ENCODE results near the gene TMEM52B. TPM values are rescaled to one million over a fixed set of nuclear protein-coding genes. Genes with fewer than 3 reads are reported as not detected.

The TMEM52B gene
- total RNA-seq, result not detected in 2 replicates

GRCh38 chr12:10178821-10179220 is at the start of gene TMEM52B:
TMEM52B (plus strand) TSS chr12:10179032; CDS start chr12:10179575, 543 bp downstream.

GRCh38 chr12:10130042-10130441 is 48.8 kb upstream of the TMEM52B start, which contains the start of gene CLEC7A:
CLEC7A (minus strand) TSS chr12:10130199; CDS start chr12:10130082, 117 bp downstream.

GRCh38 chr12:10171973-10172728 is 6.7 kb upstream of the TMEM52B start, which contains the start of gene OLR1:
OLR1 (minus strand) TSS chr12:10172132; CDS start chr12:10172077, 55 bp downstream.

GRCh38 chr12:10212739-10213131 is 33.9 kb downstream of the TMEM52B start, which contains the start of gene GABARAPL1:
GABARAPL1 (plus strand) TSS chr12:10212877; CDS start chr12:10213130, 253 bp downstream.

Other genes with a start within 250 kb of the TMEM52B start
- gene CLEC2A, start 246.7 kb upstream of the TMEM52B start, total RNA-seq, result not detected in 2 replicates
- gene CLEC12A, start 207.6 kb upstream of the TMEM52B start, total RNA-seq, result not detected in 2 replicates
- not detected in 2 replicates for gene CLEC1B, start 179.9 kb upstream of the TMEM52B start, total RNA-seq
- gene CLEC12B, start 168.4 kb upstream of the TMEM52B start, total RNA-seq, result not detected in 2 replicates
- gene CLEC9A, start 148.3 kb upstream of the TMEM52B start, total RNA-seq, result not detected in 2 replicates
- not detected in 2 replicates for gene CLEC1A, start 80.0 kb upstream of the TMEM52B start, total RNA-seq
- gene CLEC7A, start 48.8 kb upstream of the TMEM52B start, total RNA-seq, result not detected in 2 replicates
- gene OLR1, start 6.9 kb upstream of the TMEM52B start, total RNA-seq, result 0.16 TPM in 1 of 2 replicates, not detected in the other
- 89.4 and 103 TPM in 2 replicates for gene GABARAPL1, start 33.8 kb downstream of the TMEM52B start, total RNA-seq
- gene KLRD1, start 128.8 kb downstream of the TMEM52B start, total RNA-seq, result 0.09 and 0.16 TPM in 2 replicates
- not detected in 2 replicates for gene KLRK1, start 211.0 kb downstream of the TMEM52B start, total RNA-seq
- gene KLRC4, start 230.7 kb downstream of the TMEM52B start, total RNA-seq, result not detected in 2 replicates
- gene KLRC3, start 241.6 kb downstream of the TMEM52B start, total RNA-seq, result not detected in 2 replicates

All from bronchial smooth muscle cell (primary cell).